ENCODE measurements around the gene EDC3.
"Not testable (repeated sequence)": the region's sequence is repeated elsewhere in the genome, so short reads cannot be mapped to it uniquely, and the experiment has no call there.

GRCh38 chr15:74597146-74597705, 98.6 kb downstream of the EDC3 start:
- TF ChIP-seq CTCF (IDR thresholded peaks at IDR 0.05; ENCODE audit: low read depth, low read length); EZH2phosphoT487 (IDR thresholded peaks at IDR 0.05; ENCODE audit: low read depth): not testable (repeated sequence)

Measured in OCI-LY3 (cell line).